Islet precursor cell (in vitro differentiated cells): Measurements from ENCODE around the gene FAM167B.

Experiments
- DNase-seq: peaks from one replicate; pipeline ENCODE4 v3.0.0-alpha.2; 2018

Gene FAM167B

GRCh38 chr1:32246888-32247273 lies at the start of gene FAM167B:
Gene FAM167B, plus strand, starts transcription at chr1:32247222. Its CDS starts 200 bp downstream, at chr1:32247422.
- DNase-seq, result no peak

DNA sequence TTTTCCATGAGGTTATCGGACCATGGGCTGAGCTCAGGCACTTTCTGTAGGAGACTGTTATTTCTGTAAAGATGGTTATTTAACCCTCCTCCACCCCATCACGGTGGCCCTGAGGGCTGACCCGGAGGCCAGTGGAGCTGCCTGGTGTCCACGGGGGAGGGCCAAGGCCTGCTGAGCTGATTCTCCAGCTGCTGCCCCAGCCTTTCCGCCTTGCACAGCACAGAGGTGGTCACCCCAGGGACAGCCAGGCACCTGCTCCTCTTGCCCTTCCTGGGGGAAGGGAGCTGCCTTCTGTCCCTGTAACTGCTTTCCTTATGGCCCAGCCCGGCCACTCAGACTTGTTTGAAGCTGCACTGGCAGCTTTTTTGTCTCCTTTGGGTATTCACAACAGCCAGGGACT lies 49.2 kb upstream of the FAM167B start:
- no peak for DNase-seq

- no peak for DNase-seq
Observed at GRCh38 chr1:32198237-32199042, 48.6 kb upstream of the FAM167B start.

DNA sequence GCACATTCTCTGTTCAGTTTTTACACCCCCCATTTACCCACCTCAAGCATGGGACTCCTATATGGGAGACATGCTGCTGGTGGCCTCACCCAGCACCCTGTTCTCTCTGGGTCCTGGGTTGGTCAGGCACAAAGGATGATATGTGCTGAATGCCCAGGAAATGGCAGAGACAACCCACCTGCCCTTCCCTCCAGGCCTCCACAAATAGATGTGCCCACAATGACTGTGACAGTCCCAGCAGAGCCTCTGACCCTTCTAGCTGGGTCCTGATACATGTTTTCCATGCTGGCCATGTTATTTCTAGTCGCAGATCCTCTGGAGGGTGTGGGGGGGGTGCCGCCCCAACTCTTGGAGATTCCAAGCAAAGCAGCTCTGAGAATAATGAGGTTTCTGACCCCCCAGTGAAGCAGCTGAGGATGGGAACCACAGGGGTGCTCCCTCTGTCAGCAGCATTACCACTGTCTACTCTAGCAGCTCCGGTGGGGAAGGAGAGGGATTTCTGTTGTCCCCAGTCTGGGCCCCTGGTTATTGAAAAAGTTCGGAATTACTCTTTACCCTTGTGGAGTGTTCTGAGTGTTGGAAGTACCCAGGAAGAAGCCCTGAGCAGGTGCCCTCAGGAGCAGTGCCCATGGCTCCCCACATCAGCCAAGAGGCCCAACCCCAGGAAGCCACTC lies 47.8 kb upstream of the FAM167B start:
- DNase-seq, result no peak

- no peak for DNase-seq
Observed at GRCh38 chr1:32199717-32200072, 47.3 kb upstream of the FAM167B start.

- DNase-seq, result peak; percentile 85
Observed at GRCh38 chr1:32200226-32201010, 46.6 kb upstream of the FAM167B start, which contains the start of gene CCDC28B. Gene CCDC28B, plus strand, starts transcription at chr1:32200595. Its CDS starts 1,341 bp downstream, at chr1:32201936.

- DNase-seq, result peak; percentile 78
Observed at GRCh38 chr1:32201011-32201855, 45.8 kb upstream of the FAM167B start.

- DNase-seq, result no peak
Observed at GRCh38 chr1:32204943-32205361, 42.1 kb upstream of the FAM167B start.

- DNase-seq, result peak; percentile 93
Observed at GRCh38 chr1:32205401-32206370, 41.3 kb upstream of the FAM167B start, which contains the start of gene IQCC. Gene IQCC, plus strand, starts transcription at chr1:32205671. Its CDS starts 11 bp downstream, at chr1:32205682.

DNA sequence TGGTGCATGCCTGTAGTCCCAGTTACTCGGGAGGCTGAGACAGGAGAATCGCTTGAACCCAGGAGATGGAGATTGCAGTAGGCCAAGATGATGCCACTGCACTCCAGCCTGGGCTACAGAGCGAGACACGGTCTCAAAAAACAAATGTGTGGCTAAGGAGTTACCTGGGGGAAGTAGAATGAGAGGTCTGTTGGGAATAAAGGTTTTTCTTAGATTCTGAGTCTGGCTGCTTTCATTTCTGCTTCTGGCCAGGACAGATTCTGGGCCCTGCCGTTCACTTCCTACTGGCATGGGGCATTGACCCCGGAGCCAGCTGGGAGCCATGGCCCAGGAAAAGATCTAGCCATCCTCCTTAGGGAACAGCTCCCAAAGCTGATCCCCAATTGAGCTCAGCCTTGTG lies 38.6 kb upstream of the FAM167B start:
- no peak for DNase-seq

GRCh38 chr1:32208891-32209328 lies 38.1 kb upstream of the FAM167B start, which contains the start of gene DCDC2B:
Gene DCDC2B, plus strand, starts transcription at chr1:32209089. Its CDS starts 5 bp downstream, at chr1:32209094.
- DNase-seq, result no peak

- peak; percentile 84 for DNase-seq
Observed at GRCh38 chr1:32215629-32216480, 31.2 kb upstream of the FAM167B start.

DNA sequence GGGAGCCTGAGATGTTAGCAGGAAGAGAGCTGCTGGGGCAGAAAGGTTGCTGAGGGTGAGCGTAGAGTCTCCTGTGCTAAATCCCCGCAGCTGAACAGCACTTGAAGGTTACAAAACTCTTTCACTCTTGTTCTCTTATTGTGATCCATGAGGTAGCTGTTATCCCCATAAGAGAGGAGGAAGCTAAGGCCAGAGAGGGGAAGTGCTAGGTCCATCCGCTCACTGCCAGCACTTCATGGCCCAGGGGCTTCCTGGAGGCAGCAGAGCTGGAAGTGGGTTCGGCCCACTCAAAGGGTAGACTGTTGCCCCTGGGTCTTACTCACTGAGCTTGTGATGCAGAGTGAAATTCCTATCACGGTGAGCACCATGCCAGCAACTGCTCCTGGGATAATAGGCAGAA lies 30.5 kb upstream of the FAM167B start:
- no peak for DNase-seq

GRCh38 chr1:32219022-32219421 lies 28.0 kb upstream of the FAM167B start:
- DNase-seq, result no peak

- no peak for DNase-seq
Observed at GRCh38 chr1:32220746-32221580, 26.1 kb upstream of the FAM167B start.

- no peak for DNase-seq
Observed at GRCh38 chr1:32221581-32221979, 25.4 kb upstream of the FAM167B start.

DNA sequence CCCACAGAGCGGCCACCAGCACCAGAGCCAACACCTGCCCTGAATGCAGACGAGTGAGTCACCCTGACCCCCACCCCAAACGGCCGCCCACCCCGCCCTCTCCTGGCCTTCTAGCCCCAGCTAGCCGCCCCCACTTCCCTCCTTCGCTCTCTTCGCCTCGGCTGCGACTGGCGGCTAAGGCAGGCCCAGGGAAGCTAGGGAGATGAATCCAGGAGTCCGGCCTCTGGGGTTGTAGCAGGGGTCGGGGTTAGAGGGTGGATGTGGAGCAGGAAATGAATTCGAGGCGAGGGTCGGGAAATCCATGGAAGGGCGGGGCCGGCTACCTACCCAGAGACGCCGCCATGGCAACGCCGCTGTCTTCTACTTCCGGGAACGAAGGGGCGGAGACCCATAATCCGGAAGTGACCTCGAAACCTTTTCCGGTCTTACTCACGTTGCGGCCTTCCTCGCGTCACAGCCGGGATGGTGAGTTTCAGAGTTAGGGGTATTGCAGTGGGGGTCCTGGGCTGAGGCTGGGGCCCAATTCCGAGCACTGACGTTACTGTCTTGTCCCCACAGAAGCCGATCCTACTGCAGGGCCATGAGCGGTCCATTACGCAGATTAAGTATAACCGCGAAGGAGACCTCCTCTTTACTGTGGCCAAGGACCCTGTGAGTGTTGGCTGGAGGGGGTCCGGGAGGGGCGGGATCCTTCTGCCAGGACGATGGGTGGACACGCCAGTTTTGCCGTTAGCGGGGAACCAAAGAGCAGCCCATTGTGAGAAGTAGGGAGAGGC lies 24.9 kb upstream of the FAM167B start, which contains the start of the genes EIF3I and TMEM234:
EIF3I (plus strand) TSS at position 428 of the 776 bp plus-strand sequence; CDS start at position 463, 35 bp downstream.
TMEM234 (minus strand) TSS at position 374 of the 776 bp plus-strand sequence; CDS start at position 343, 31 bp downstream.
- peak; percentile 97 for DNase-seq

DNA sequence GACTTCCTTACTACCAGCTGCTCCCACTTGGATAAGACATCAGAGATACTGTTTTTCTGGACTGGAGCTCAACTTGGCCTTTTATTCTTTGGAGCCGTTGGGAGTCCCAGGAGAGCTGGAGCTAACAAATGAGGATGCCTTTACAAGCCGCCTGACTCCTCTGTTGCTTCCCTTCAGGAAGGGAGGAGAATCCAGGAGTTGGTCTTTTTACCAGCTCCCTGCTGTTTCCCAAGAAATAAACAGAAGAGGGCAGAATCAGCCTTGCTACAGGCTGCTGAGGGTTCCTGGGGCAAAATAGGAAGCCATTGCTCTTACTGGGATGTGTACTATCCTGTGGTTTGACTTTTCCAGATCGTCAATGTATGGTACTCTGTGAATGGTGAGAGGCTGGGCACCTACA lies 23.3 kb upstream of the FAM167B start:
- no peak for DNase-seq
